ENCODE data around the gene CD48.
"Not testable (repeated sequence)": the region's sequence is repeated elsewhere in the genome, so short reads cannot be mapped to it uniquely, and the experiment has no call there.

The CD48 gene

GRCh38 chr1:160710517-160711252, 937 bp downstream of the CD48 start:
- no peak for DNase-seq

- DNase-seq, result no peak
These were observed 1.9 kb downstream of the CD48 start for GRCh38 chr1:160709715-160710114.

- no peak for DNase-seq
These were observed 2.8 kb downstream of the CD48 start for GRCh38 chr1:160708801-160709200.

- no peak for DNase-seq
These were observed 3.5 kb downstream of the CD48 start for GRCh38 chr1:160708118-160708517.

GRCh38 chr1:160707236-160708064, 4.2 kb downstream of the CD48 start:
- DNase-seq, result no peak

- DNase-seq, result no peak
These were observed 4.9 kb downstream of the CD48 start for GRCh38 chr1:160706526-160707235.

GRCh38 chr1:160705742-160706141, 5.9 kb downstream of the CD48 start:
- no peak for DNase-seq

- DNase-seq, result not testable (repeated sequence)
These were observed 6.4 kb downstream of the CD48 start for GRCh38 chr1:160705212-160705621.

GRCh38 chr1:160704250-160704649, 7.4 kb downstream of the CD48 start:
- no peak for DNase-seq

- DNase-seq, result no peak
These were observed 9.5 kb downstream of the CD48 start for GRCh38 chr1:160702100-160702499.

GRCh38 chr1:160692390-160692789, 19.2 kb downstream of the CD48 start:
- DNase-seq, result not testable (repeated sequence)

- no peak for DNase-seq
These were observed 26.4 kb downstream of the CD48 start for GRCh38 chr1:160685266-160685665.

- no peak for DNase-seq
These were observed 28.4 kb downstream of the CD48 start for GRCh38 chr1:160682983-160683865.

GRCh38 chr1:160681891-160682140, 29.8 kb downstream of the CD48 start:
- DNase-seq, result no peak

GRCh38 chr1:160681066-160681890, 30.3 kb downstream of the CD48 start:
- DNase-seq, result peak; percentile 75

GRCh38 chr1:160680399-160680798, 31.2 kb downstream of the CD48 start:
- no peak for DNase-seq

- no peak for DNase-seq
These were observed 31.7 kb downstream of the CD48 start for GRCh38 chr1:160679893-160680292.

- DNase-seq, result no peak
These were observed 34.6 kb downstream of the CD48 start for GRCh38 chr1:160676869-160677597.

- DNase-seq, result peak; percentile 65
These were observed 35.8 kb downstream of the CD48 start for GRCh38 chr1:160675641-160676410.

- DNase-seq, result no peak
These were observed 37.2 kb downstream of the CD48 start for GRCh38 chr1:160674415-160674814.

All from activated CD4-positive, alpha-beta T cell treated with anti-CD3 and anti-CD28 coated beads for 1 hour (primary cell).